ENCODE results near the gene LRCH2.

GRCh38 chrX:115261148-115261547 is 27.3 kb upstream of the LRCH2 start:
- TF ChIP-seq ZNF76 (CRISPR knock-in tag; IDR thresholded peaks at IDR 0.05; ENCODE audit: borderline replicate concordance) (no peak), ZC3H8 (IDR thresholded peaks at IDR 0.05) (no peak), CEBPG (CRISPR knock-in tag; IDR thresholded peaks at IDR 0.05) (no peak), CEBPG (tag; conservative IDR thresholded peaks at IDR 0.05 in 1 of 2, IDR thresholded peaks at IDR 0.05 in 1 of 2) (no peak), CUX1 (CRISPR knock-in tag; IDR thresholded peaks at IDR 0.05) (no peak), E2F8 (IDR thresholded peaks at IDR 0.05; ENCODE audit: low read depth, partially characterized antibody) (no peak), ZC3H4 (CRISPR knock-in tag; IDR thresholded peaks at IDR 0.05; ENCODE audit: borderline replicate concordance) (no peak), POLR2AphosphoS5 (IDR thresholded peaks at IDR 0.05; ENCODE audit: control insufficient read depth, insufficient read depth, low read depth, low read length) (no peak)

All from K562 (cell line).